ENCODE data around the gene MOB3A.
"Not testable (repeated sequence)": the region's sequence is repeated elsewhere in the genome, so short reads cannot be mapped to it uniquely, and the experiment has no call there.

Gene MOB3A

GRCh38 chr19:2096034-2096479 lies at the start of gene MOB3A:
TSS of gene MOB3A (minus strand) at chr19:2096326. CDS start at chr19:2078560, 17,766 bp downstream.
- DNase-seq (ENCODE audit: low read depth): peak; percentile 93

- no peak for DNase-seq (ENCODE audit: low read depth)
Measured at GRCh38 chr19:2145831-2146241, 49.7 kb upstream of the MOB3A start.

- no peak for DNase-seq (ENCODE audit: low read depth)
Measured at GRCh38 chr19:2144190-2144589, 48.1 kb upstream of the MOB3A start.

- DNase-seq (ENCODE audit: low read depth): no peak
Measured at GRCh38 chr19:2142173-2142829, 46.2 kb upstream of the MOB3A start.

GRCh38 chr19:2140138-2140569 lies 44.0 kb upstream of the MOB3A start:
- DNase-seq (ENCODE audit: low read depth): no peak

GRCh38 chr19:2139385-2140137 lies 43.4 kb upstream of the MOB3A start:
- DNase-seq (ENCODE audit: low read depth): no peak

- no peak for DNase-seq (ENCODE audit: low read depth)
Measured at GRCh38 chr19:2138061-2138728, 42.1 kb upstream of the MOB3A start.

- no peak for DNase-seq (ENCODE audit: low read depth)
Measured at GRCh38 chr19:2136796-2137195, 40.7 kb upstream of the MOB3A start.

GRCh38 chr19:2135474-2136402 lies 39.6 kb upstream of the MOB3A start:
- no peak for DNase-seq (ENCODE audit: low read depth)

- DNase-seq (ENCODE audit: low read depth): no peak
Measured at GRCh38 chr19:2132731-2133490, 36.8 kb upstream of the MOB3A start.

GRCh38 chr19:2132191-2132590 lies 36.1 kb upstream of the MOB3A start:
- DNase-seq (ENCODE audit: low read depth): no peak

- not testable (repeated sequence) for DNase-seq (ENCODE audit: low read depth)
Measured at GRCh38 chr19:2131012-2131975, 35.2 kb upstream of the MOB3A start.

- DNase-seq (ENCODE audit: low read depth): no peak
Measured at GRCh38 chr19:2129892-2130770, 34.0 kb upstream of the MOB3A start.

GRCh38 chr19:2129486-2129885 lies 33.4 kb upstream of the MOB3A start:
- no peak for DNase-seq (ENCODE audit: low read depth)

- no peak for DNase-seq (ENCODE audit: low read depth)
Measured at GRCh38 chr19:2129022-2129421, 32.9 kb upstream of the MOB3A start.

- DNase-seq (ENCODE audit: low read depth): not testable (repeated sequence)
Measured at GRCh38 chr19:2128252-2128651, 32.1 kb upstream of the MOB3A start.

- DNase-seq (ENCODE audit: low read depth): no peak
Measured at GRCh38 chr19:2127758-2128157, 31.6 kb upstream of the MOB3A start.

- DNase-seq (ENCODE audit: low read depth): no peak
Measured at GRCh38 chr19:2126879-2127518, 30.9 kb upstream of the MOB3A start.

Measured in iris pigment epithelial cell (primary cell).